Ramos (cell line): ENCODE measurements around the gene CFD.
"Not testable (repeated sequence)": the region's sequence is repeated elsewhere in the genome, so short reads cannot be mapped to it uniquely, and the experiment has no call there.

ENCODE experiments used
- in situ Hi-C: fragments of 300-500 bp; cut with MboI; formaldehyde crosslinking; loops from one replicate; pipeline ENCODE4 v1.14.3; 2022; ENCODE audit warnings: low sequenced_read_pairs; ENCODE audit not compliant: unreplicated experiment

The CFD gene

DNA sequence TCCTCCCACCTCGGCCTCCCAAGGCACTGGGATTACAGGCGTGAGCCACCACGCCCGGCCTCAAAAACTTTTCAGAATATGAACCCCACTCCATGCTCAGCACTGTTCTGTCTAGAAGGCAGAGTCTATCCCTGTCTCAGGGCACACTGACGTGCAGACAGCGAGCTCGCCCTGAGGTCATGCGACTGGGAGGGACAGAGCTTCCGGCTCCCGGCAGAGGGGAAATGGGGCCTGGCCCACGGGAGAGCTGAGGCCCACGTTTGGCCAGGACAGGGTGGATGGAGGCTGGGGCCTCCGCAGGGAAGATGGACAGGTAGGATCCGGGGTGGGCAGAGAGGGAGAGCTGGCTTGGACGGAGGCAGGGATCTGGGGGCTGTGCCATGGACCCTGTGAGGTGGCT lies 34.6 kb upstream of the CFD start:
- in situ Hi-C loops, result no loop called here

- in situ Hi-C loops, result no loop called here
Observed at GRCh38 chr19:825897-826644, 33.4 kb upstream of the CFD start.

DNA sequence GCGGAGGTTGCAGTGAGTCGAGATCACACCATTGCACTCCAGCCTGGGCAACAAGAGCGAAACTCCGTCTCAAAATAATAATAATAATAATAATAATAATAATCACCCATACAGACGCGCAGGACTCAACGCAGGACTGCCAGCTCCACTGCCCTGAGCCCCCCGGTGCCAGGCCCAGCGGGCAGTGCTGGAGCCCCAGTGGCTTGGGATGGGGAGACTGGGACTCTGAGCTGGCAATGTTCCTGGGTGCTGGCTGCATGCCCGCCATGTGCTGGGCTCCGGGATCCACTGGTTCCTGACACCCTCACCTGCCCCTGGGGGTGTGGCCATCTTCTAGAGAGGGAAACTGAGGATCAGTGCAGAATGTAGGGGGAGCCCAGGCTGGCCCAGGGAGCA lies 32.2 kb upstream of the CFD start:
- in situ Hi-C loops, result no loop called here

- in situ Hi-C loops, result no loop called here
Observed at GRCh38 chr19:827710-828321, 31.6 kb upstream of the CFD start, which contains the start of gene AZU1. Gene AZU1 (plus strand): TSS chr19:827837. CDS start chr19:827847, 10 bp downstream.

- in situ Hi-C loops, result no loop called here
Observed at GRCh38 chr19:829129-829758, 30.2 kb upstream of the CFD start.

DNA sequence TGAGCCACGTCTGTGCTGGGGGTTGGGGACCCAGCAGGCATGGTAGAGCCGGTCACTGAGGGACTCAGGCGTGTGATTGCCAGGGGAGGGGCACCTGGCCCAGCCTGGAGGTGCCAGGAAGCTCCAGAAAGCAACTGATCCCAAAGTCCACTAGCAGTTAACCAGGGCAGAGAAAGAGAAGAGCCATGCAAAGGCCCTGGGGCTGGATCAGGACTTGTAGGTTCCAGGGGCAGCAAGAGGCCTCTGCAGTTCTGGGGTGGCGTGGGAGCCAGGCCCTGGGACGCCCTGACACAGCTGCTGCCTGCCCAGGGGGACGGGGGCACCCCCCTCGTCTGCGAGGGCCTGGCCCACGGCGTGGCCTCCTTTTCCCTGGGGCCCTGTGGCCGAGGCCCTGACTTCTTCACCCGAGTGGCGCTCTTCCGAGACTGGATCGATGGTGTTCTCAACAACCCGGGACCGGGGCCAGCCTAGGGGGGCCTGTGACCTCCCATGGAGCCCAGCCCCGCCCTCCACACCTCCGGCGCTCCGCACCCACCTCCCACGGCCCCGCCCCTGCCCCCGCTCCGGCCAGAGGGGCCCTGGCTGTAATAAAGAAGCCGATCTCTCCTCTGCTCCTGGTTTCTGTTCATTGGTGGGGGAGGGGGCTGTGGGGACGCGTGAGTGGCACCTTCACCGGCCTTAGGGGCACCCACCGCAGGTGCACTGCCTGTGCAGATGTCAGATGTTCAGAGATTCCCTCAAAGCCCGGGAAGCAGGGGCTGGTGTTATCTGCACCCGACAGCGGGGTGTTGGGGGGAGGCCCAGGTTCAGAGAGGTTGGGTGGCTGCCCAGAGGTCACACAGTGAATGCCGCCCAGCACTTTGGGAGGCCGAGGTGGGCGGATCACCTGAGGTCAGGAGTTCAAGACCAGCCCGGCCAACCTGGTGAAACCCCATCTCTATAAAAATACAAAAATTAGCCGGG lies 27.8 kb upstream of the CFD start:
- in situ Hi-C loops, result no loop called here

DNA sequence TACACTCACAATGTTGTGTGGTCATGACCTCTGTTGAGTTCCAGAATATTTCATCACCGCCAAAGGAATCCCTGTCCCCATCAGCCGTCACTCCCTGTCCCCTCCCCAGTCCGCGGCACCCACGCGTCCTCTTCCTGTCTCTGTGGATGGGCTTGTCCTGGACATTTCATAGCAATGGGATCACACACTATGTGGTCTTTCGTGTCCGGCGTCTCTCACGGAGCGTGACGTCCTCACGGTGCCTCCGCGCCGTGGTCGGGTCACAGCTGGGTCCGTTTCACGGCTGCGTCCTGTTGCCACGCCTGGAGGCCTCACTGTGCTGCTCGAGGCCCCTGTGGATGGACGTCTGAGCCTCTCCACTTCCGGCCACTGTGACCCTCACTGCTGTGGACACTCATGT lies 25.2 kb upstream of the CFD start:
- in situ Hi-C loops, result no loop called here

DNA sequence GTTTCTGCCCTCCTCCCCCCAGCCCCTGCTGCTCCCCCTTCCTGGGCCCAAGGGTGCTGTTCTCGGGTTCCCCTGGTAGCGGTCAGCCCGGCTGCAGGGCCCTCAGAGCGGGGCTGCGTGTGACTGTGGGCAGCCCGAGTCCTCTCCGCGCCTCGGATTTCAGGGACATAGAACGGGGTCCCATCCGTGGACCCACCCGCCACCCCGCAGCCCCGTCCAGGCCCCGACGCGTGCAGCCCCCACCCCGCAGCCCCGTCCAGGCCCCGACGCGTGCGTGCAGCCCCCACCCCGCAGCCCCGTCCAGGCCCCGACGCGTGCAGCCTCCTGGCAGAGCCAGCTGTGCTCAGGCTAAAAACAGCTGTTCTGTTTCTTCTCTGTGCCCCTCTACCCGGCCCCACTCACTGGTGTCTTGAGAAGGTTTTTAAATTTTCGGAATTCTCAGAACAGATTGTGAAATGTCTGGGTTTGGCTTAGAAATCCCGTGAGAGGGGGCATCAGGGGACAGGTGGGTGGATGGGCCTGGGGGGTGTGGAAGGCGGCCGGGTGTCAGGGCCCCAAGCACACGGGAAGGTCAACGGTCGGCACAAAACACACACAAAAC lies 24.2 kb upstream of the CFD start:
- in situ Hi-C loops, result no loop called here

DNA sequence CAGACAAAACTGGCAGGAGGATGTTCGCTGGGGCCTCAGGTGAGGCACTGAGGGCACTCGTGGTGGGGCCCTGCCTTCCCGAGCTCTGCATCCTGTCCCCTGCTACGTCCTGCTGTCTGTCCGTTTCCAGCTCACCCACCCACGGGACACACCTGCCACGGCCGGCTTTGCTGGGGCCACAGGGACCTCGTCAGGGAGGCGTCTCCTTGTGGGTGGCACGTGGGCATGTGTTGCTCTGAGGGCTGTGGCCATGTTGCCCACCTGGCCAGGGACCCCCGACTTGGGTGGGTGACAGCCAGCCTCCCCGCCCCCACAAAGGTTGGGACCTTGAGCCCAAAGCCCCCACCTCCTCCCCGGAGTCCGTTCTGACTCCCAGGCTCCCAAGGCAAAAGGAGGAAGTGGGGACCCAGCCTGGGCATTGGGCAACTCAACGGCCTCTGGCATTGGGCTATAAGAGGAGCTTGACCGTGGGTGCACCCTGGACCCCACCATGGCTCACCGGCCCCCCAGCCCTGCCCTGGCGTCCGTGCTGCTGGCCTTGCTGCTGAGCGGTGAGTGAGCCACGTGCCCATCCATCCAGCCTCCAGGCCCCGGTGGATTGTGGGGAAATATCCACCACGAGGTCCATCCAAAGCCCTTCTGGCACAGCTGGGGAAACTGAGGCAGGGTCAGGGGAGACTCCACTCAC lies 18.8 kb upstream of the CFD start, which contains the start of gene PRTN3:
Gene PRTN3 (plus strand): TSS at position 481 of the 688 bp plus-strand sequence. CDS start 10 bp downstream, at position 491.
- in situ Hi-C loops, result no loop called here

DNA sequence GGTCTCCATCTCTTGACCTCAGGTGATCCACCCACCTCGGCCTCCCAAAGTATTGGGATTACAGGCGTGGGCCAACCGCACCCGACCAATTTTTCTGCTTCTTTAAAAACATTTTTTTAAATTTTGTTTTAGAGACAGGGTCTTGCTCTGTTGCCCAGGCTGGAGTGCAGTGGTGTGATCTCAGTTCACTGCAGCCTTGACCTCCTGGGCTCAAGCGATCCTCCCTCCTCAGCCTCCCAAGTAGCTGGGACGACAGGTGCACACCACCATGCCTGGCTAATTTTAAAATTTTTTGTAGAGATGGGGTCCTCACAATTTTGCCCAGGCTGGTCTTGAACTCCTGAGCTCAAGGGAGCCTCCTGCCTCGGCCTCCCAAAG lies 16.7 kb upstream of the CFD start:
- in situ Hi-C loops, result not testable (repeated sequence)

DNA sequence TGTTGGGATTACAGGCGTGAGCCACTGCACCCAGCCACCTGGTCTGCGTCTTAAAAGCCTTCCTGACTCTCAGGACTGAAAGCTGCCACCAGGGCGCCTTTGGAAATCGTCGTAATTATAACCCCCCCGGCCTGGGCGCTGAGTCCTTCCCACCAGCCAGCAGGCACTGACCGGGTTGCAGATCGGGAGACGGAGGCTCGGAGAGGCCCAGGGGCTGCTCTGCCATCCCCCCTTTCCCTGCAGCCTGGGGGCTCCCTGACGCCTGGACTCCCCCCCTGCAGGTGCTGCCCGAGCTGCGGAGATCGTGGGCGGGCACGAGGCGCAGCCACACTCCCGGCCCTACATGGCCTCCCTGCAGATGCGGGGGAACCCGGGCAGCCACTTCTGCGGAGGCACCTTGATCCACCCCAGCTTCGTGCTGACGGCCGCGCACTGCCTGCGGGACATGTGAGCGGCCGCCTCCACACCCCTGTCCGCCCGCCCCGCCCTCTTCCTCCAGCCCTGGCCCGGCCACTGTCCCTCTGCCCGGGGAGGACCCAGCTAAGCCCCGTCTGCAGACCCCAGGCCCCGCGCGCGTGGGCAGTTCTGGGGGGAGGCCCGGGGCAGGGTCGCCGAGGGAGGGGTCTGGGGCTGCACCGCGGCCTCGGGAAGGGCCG lies 16.2 kb upstream of the CFD start:
- in situ Hi-C loops, result no loop called here

GRCh38 chr19:843836-844545 lies 15.5 kb upstream of the CFD start:
- in situ Hi-C loops, result no loop called here

GRCh38 chr19:844546-844971 lies 14.9 kb upstream of the CFD start:
- in situ Hi-C loops, result no loop called here

GRCh38 chr19:845707-846521 lies 13.6 kb upstream of the CFD start:
- in situ Hi-C loops, result loop anchor here (5.0 kb wide), 1 partner anchor 84 kb away; no protein-coding TSS in a partner anchor

DNA sequence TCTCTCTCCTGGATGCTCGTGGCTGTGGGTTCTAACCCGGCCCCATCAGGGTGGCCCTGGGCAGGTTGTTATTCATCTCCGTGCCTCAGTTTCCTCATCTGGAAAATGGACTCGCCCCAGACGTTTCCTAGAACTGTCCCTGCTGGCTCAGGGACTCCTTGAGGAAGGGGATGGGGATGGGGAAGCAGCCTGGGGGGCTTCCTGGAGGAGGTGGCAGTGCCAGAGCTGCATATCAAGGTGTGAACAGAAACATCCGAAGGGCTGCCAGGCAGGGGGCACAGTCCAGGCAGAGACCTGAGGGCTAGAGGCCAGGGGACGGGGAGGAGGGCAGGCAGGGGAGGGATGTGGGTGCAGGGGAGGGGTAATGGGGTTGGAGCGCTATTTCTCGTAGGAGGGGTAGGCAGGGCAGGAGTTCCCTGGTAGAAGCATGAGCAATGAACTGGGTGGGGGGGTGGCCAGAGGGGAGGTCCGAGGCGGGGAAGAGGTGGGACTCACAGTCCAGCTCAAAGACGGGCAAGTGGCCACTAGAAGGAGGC lies 11.0 kb upstream of the CFD start:
- in situ Hi-C loops, result loop anchor here (5.0 kb wide), 1 partner anchor 86 kb away; no protein-coding TSS in a partner anchor

DNA sequence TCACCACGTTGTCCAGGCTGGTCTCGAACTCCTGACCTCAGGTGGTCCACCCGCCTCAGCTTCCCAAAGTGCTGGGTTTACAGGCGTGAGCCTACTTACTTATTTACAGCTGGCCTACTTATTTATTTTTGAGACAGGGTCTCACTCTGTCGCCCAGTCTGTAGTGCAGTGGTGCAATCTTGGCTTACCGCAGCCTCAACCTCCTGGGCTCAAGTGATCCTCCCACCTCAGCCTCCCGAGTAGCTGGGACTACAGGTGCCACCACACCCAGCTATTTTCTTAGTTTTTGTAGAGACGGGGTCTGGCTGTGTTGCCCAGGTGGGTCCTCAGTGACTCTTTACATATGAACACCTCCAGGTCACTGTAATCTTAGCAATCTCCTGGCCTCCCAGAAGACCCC lies 10.3 kb upstream of the CFD start:
- in situ Hi-C loops, result loop anchor here (5.0 kb wide), 1 partner anchor 87 kb away; no protein-coding TSS in a partner anchor
